ENCODE measurements around the gene GCK. TPM values are rescaled to one million over a fixed set of nuclear protein-coding genes. Genes with fewer than 3 reads are reported as not detected.

The GCK gene
- total RNA-seq, 1 donor from 2014 or later = 5.9 TPM

DNA sequence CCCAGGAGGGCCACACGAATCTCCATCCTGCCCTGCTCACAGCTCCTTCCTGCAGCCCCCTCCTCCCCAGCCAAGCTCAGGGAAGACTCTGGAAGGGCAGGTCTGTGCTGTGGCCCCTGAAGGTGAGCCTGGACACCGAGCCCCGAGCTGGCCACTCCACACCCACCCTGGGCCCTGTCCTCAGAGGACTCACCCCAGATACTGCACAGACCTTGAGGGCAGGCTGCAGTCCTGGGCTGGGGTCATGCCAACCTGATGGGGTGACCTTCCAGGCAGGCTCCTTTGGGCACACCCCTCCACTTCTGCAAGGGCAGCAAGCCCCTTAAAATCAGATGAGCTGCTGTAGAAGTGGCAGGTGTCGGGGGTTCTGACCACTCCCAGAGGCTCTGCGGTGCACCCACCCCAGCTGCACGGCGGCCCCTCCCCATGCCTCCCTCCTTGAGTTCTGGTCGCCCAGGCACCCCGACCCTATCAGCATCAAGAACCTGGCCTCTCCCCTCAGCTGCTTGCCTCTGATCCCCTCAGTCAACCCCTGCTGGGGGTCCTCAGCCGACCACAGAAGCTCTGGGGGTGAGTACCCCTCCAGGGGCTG lies 35.8 kb upstream of the GCK start:
- H3K36me3 Mint-ChIP-seq (ENCODE audit: insufficient read depth) = no peaks in the 10 kb centered on the region
- H3K9me3 Mint-ChIP-seq (ENCODE audit: low read depth) = no peaks in the 10 kb centered on the region
- H3K27ac Mint-ChIP-seq = no peak overlapping the region
- H3K4me3 Mint-ChIP-seq (ENCODE audit: low read depth) = no peak overlapping the region
- H3K4me1 Mint-ChIP-seq (ENCODE audit: low read depth) = no peaks in the 10 kb centered on the region
- no peak for DNase-seq (ENCODE audit: low spot score, unreplicated experiment)
- TF ChIP-seq, protein P1, sequence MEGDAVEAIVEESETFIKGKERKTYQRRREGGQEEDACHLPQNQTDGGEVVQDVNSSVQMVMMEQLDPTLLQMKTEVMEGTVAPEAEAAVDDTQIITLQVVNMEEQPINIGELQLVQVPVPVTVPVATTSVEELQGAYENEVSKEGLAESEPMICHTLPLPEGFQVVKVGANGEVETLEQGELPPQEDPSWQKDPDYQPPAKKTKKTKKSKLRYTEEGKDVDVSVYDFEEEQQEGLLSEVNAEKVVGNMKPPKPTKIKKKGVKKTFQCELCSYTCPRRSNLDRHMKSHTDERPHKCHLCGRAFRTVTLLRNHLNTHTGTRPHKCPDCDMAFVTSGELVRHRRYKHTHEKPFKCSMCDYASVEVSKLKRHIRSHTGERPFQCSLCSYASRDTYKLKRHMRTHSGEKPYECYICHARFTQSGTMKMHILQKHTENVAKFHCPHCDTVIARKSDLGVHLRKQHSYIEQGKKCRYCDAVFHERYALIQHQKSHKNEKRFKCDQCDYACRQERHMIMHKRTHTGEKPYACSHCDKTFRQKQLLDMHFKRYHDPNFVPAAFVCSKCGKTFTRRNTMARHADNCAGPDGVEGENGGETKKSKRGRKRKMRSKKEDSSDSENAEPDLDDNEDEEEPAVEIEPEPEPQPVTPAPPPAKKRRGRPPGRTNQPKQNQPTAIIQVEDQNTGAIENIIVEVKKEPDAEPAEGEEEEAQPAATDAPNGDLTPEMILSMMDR (IDR thresholded peaks at IDR 0.05; ENCODE audit: unreplicated experiment) = no peak
- H3K27me3 Mint-ChIP-seq = peaks cover 13% of the 10 kb centered on the region

DNA sequence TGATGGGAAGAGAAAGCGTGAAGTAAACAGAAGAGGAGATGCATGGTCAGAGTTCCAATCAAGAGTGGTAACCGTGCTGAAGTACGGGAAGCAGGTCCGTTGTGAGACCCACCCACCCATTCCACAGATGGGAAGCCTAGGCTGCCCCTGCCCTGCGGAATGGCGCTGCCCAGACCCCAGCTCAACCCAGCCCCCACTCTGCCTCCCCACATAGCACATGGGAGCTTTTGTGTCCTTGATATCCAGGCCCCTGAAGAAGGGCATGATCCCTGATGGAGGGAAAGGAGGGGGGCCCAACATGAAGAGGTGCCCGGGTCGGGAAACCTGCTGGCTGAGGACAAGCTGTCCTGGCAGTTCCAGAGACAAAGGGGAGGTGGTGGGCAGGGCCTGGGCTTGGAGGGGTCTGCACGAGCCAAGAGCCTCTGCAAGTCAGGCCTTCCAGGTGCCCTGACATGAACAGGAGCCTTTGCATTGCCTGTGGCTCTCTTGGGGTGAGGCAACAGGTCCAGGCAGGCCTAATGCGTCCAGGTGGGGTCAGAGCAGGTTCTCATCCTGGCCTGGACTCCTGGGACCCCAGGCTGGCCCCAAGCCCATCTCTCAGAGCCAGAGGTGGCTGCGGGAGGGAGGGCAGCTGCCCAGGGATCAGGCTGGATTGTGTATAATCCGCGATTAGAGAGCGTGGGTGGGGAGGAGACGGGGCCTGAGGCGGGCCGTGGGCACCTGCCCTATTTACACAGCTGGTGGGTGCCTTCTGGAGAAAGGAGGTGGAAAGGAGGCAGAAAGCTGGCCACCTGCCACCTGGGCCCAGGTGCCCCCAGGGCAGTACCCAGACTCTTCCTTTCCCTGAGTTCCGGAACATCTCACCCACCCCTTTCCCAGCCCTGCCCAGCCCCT lies 35.1 kb upstream of the GCK start:
- Mint-ChIP-seq H3K9me3 (ENCODE audit: low read depth) (no peaks in the 10 kb centered on the region), H3K27me3 (peaks cover 13% of the 10 kb centered on the region), H3K4me3 (ENCODE audit: low read depth) (no peak overlapping the region), H3K4me1 (ENCODE audit: low read depth) (no peaks in the 10 kb centered on the region), H3K27ac (no peak overlapping the region), H3K36me3 (ENCODE audit: insufficient read depth) (no peaks in the 10 kb centered on the region)
- no peak for DNase-seq (ENCODE audit: low spot score, unreplicated experiment)
- TF ChIP-seq, protein P1 (IDR thresholded peaks at IDR 0.05; ENCODE audit: unreplicated experiment) = no peak

DNA sequence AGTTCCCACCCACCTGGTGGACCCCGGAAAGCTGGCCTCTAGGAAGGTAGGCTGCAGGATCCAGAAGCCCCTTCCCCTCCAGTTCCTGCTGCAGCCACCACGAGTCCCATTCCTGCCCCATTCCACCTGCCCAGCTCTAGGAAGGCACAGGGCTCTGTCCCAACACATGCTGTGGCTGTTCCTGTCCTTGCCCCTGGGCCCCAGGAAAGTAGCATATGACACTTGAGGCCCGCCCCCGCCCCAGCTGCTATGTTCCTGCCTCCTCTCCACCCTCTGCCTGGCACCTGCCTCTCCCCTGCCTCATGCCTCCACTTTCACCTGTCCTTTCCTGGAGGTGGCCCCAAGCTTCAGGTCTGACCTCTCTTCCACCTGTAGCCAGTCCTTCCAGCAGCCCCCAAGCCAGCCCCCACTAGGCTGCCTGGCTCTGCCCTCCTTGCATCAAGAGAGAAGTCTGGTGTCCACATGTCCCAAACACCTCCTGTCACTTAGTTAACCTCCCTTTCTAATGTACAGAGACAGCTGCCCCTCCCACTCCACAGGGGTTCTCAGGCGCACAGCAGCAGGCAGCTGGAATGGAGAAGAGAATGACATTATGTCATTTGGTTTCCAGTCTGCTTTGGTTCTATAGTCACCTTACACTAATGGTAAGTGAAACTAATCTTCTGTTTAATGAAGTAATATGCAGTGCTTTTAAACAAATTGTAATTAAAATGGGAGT lies 34.3 kb upstream of the GCK start:
- H3K4me1 Mint-ChIP-seq (ENCODE audit: low read depth) = no peaks in the 10 kb centered on the region
- TF ChIP-seq, protein P1 (IDR thresholded peaks at IDR 0.05; ENCODE audit: unreplicated experiment) = no peak
- no peak overlapping the region for H3K4me3 Mint-ChIP-seq (ENCODE audit: low read depth)
- H3K27ac Mint-ChIP-seq = no peak overlapping the region
- no peaks in the 10 kb centered on the region for H3K9me3 Mint-ChIP-seq (ENCODE audit: low read depth)
- H3K27me3 Mint-ChIP-seq = peaks cover 13% of the 10 kb centered on the region
- no peaks in the 10 kb centered on the region for H3K36me3 Mint-ChIP-seq (ENCODE audit: insufficient read depth)
- DNase-seq (ENCODE audit: low spot score, unreplicated experiment) = no peak

DNA sequence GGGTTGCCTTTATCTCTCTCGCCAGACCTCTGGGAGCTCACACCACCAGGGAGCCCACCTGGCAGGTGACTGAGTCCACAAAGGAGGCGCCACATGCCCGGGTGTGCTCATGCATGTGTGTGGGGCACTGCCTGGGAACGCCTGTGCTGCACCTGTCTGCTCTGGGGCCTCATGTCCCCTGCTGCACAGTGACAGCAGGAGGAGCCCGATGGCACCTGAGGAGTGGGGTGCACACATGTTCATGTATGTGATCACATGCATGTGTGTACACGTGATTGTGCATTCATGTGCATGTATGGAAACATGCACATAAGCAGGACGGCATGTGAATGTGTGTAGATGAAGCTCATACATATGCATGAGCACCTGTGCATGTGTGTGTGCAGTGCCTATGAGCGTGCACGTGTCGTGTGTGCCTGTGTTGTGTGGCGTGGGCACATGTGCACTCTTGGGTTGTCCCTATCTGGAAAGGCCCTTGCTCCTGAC lies 33.6 kb upstream of the GCK start:
- TF ChIP-seq, protein P1 (IDR thresholded peaks at IDR 0.05; ENCODE audit: unreplicated experiment) = no peak
- Mint-ChIP-seq H3K9me3 (ENCODE audit: low read depth) (no peaks in the 10 kb centered on the region), H3K27ac (no peak overlapping the region), H3K4me3 (ENCODE audit: low read depth) (no peak overlapping the region), H3K27me3 (peaks cover 13% of the 10 kb centered on the region), H3K36me3 (ENCODE audit: insufficient read depth) (no peaks in the 10 kb centered on the region), H3K4me1 (ENCODE audit: low read depth) (peaks cover 3% of the 10 kb centered on the region)
- DNase-seq (ENCODE audit: low spot score, unreplicated experiment) = no peak

DNA sequence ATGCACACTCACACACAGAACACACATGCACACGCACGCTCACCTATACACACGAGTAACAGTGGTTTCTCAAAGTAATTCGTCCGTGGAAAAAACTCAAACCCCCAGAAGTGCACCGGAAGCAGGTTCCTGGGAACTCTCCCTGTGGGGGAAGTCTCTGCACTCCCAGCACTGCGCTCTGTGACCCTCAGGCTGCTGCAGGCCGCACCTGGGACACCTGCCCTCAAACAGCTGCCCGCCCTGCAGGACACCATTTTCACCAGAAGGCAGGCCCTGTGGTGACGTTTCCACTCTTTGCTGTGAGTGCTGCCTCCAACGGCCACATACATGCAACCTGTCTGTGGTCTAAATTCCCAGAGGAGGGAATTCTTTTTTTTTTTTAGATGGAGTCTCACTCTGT lies 32.8 kb upstream of the GCK start:
- Mint-ChIP-seq H3K27me3 (peaks cover 13% of the 10 kb centered on the region), H3K36me3 (ENCODE audit: insufficient read depth) (no peaks in the 10 kb centered on the region), H3K4me1 (ENCODE audit: low read depth) (peaks cover 3% of the 10 kb centered on the region), H3K9me3 (ENCODE audit: low read depth) (no peaks in the 10 kb centered on the region), H3K4me3 (ENCODE audit: low read depth) (no peak overlapping the region), H3K27ac (no peak overlapping the region)
- no peak for DNase-seq (ENCODE audit: low spot score, unreplicated experiment)
- TF ChIP-seq, protein P1 (IDR thresholded peaks at IDR 0.05; ENCODE audit: unreplicated experiment) = no peak

Data from progenitor cell of endocrine pancreas (in vitro differentiated cells).